ENCODE measurements around the gene FHIT.

The FHIT gene

DNA sequence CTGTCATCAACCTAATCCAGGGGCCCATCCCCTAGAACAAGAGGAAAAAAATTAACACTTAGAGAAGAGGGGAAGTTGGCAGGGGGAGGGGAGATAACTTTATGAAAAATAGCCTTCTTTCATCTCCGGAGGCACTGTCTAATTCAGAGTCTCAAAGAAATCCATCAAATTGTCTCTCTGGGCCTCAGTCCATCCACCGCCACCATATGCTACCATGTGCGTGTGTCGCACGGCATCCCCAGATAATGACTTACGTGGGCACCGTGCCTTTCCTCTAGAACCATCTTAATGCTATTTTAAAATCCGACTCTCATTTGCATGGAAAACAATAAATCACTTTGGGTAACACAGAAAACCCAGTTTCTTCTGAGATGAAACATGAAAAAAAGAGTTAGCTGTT is 619.7 kb downstream of the FHIT start:
- H3K79me2 ChIP-seq (ENCODE audit: control insufficient read depth, low read length): no peaks in the 10 kb centered on the region
- H3K9me3 ChIP-seq (ENCODE audit: control insufficient read depth, insufficient read depth, low read length): no peaks in the 10 kb centered on the region
- H3K27me3 ChIP-seq (ENCODE audit: control insufficient read depth, low read length): no peaks in the 10 kb centered on the region
- no peaks in the 10 kb centered on the region for H3F3A ChIP-seq (ENCODE audit: control insufficient read depth, insufficient read depth)
- no peak overlapping the region for H3K27ac ChIP-seq (ENCODE audit: low read depth, low read length)
- TF ChIP-seq, protein P1, sequence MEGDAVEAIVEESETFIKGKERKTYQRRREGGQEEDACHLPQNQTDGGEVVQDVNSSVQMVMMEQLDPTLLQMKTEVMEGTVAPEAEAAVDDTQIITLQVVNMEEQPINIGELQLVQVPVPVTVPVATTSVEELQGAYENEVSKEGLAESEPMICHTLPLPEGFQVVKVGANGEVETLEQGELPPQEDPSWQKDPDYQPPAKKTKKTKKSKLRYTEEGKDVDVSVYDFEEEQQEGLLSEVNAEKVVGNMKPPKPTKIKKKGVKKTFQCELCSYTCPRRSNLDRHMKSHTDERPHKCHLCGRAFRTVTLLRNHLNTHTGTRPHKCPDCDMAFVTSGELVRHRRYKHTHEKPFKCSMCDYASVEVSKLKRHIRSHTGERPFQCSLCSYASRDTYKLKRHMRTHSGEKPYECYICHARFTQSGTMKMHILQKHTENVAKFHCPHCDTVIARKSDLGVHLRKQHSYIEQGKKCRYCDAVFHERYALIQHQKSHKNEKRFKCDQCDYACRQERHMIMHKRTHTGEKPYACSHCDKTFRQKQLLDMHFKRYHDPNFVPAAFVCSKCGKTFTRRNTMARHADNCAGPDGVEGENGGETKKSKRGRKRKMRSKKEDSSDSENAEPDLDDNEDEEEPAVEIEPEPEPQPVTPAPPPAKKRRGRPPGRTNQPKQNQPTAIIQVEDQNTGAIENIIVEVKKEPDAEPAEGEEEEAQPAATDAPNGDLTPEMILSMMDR (IDR thresholded peaks at IDR 0.05; ENCODE audit: low read depth, low read length, poor library complexity, severe bottlenecking): no peak
- no peak for TF ChIP-seq EZH2phosphoT487 (IDR thresholded peaks at IDR 0.05; ENCODE audit: borderline replicate concordance, low read length)
- H3K4me3 ChIP-seq (ENCODE audit: low read length): no peak overlapping the region
- H3K9me2 ChIP-seq (replicated peaks; ENCODE audit: control insufficient read depth, low read length): 0 out of 2 replicates have a peak, but pooled peaks cover 2% of the 10 kb centered on the region
- no peaks in the 10 kb centered on the region for H4K20me1 ChIP-seq (ENCODE audit: control insufficient read depth, insufficient read depth, low read depth, low read length)
- no peaks in the 10 kb centered on the region for H3K36me3 ChIP-seq (ENCODE audit: control insufficient read depth, low read length)
- H3K4me2 ChIP-seq (ENCODE audit: low read length): no peak overlapping the region
- H3K4me1 ChIP-seq (ENCODE audit: control insufficient read depth, low read length): no peaks in the 10 kb centered on the region

DNA sequence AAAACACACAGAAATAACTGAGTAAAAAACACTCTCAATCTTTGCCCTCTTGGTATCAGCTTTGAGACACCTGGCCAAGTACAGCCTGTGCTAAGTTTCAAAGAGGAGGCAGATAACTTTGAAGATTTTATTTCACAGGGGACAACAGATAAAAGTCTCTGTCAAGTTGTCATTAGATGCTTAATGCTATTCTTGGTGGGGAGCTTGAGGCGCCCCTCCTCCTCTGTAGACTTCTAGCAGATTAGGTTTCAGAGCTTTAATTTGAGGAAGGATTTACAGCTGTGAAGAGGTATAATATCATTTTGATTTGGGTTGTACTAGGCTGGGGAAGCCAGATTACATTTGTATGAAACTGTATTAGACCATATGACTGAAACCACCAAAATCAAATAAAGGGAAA is 620.3 kb downstream of the FHIT start:
- Histone ChIP-seq H3K27ac (ENCODE audit: low read depth, low read length) (no peak overlapping the region), H3K27me3 (ENCODE audit: control insufficient read depth, low read length) (no peaks in the 10 kb centered on the region), H3K4me1 (ENCODE audit: control insufficient read depth, low read length) (no peaks in the 10 kb centered on the region), H3K4me3 (ENCODE audit: low read length) (no peak overlapping the region), H3K9me3 (ENCODE audit: control insufficient read depth, insufficient read depth, low read length) (no peaks in the 10 kb centered on the region), H4K20me1 (ENCODE audit: control insufficient read depth, insufficient read depth, low read depth, low read length) (no peaks in the 10 kb centered on the region), H3K4me2 (ENCODE audit: low read length) (no peak overlapping the region), H3F3A (ENCODE audit: control insufficient read depth, insufficient read depth) (no peaks in the 10 kb centered on the region), H3K36me3 (ENCODE audit: control insufficient read depth, low read length) (no peaks in the 10 kb centered on the region), H3K79me2 (ENCODE audit: control insufficient read depth, low read length) (no peaks in the 10 kb centered on the region), H3K9me2 (replicated peaks; ENCODE audit: control insufficient read depth, low read length) (0 out of 2 replicates have a peak, but pooled peaks cover 2% of the 10 kb centered on the region)
- TF ChIP-seq, protein P1 (IDR thresholded peaks at IDR 0.05; ENCODE audit: low read depth, low read length, poor library complexity, severe bottlenecking): no peak
- TF ChIP-seq EZH2phosphoT487 (IDR thresholded peaks at IDR 0.05; ENCODE audit: borderline replicate concordance, low read length): no peak

DNA sequence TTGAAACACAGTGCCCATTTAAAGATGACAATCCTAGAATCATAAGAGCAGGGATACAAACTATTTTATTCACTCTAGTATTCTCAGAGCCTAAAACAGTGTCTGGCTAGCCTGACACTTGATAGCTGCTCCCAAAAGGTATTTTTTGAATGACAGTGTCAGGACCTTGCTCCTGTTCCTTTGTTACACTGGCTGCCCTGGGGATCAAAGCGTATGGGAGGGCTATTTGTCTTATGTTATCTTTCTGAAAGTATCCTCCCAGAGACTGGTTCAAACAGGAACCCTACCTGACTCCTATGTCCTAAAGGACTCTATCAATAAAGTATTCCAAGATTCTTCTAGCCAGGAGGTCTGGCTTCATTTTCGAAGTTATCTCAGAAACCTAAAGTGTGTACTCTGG is 621.4 kb downstream of the FHIT start:
- Histone ChIP-seq H3K4me1 (ENCODE audit: control insufficient read depth, low read length) (no peaks in the 10 kb centered on the region), H3K4me3 (ENCODE audit: low read length) (no peak overlapping the region), H4K20me1 (ENCODE audit: control insufficient read depth, insufficient read depth, low read depth, low read length) (no peaks in the 10 kb centered on the region), H3K4me2 (ENCODE audit: low read length) (no peak overlapping the region), H3F3A (ENCODE audit: control insufficient read depth, insufficient read depth) (no peaks in the 10 kb centered on the region), H3K9me2 (replicated peaks; ENCODE audit: control insufficient read depth, low read length) (0 out of 2 replicates have a peak, but pooled peaks cover 2% of the 10 kb centered on the region), H3K27me3 (ENCODE audit: control insufficient read depth, low read length) (no peaks in the 10 kb centered on the region), H3K79me2 (ENCODE audit: control insufficient read depth, low read length) (no peaks in the 10 kb centered on the region), H3K9me3 (ENCODE audit: control insufficient read depth, insufficient read depth, low read length) (no peaks in the 10 kb centered on the region), H3K27ac (ENCODE audit: low read depth, low read length) (no peak overlapping the region), H3K36me3 (ENCODE audit: control insufficient read depth, low read length) (no peaks in the 10 kb centered on the region)
- TF ChIP-seq, protein P1 (IDR thresholded peaks at IDR 0.05; ENCODE audit: low read depth, low read length, poor library complexity, severe bottlenecking): no peak
- no peak for TF ChIP-seq EZH2phosphoT487 (IDR thresholded peaks at IDR 0.05; ENCODE audit: borderline replicate concordance, low read length)
